GM12865 (cell line): Measurements from ENCODE around the gene PIK3R2.
A peak's percentile ranks its signal among the peaks of the same experiment; 100 is the strongest.

Source experiments
- DNase-seq: peaks from one replicate; pipeline ENCODE4 v3.0.0; 2010; ENCODE audit warnings: low read depth
- H3K4me3 ChIP-seq: 2 replicates; pipeline ENCODE4 v1.5.1; 2011; ENCODE audit warnings: mild to moderate bottlenecking, low read depth, low read length, control low read depth
- TF ChIP-seq, protein P1 (sequence below): IDR thresholded peaks from 2 replicates; pipeline ENCODE4 v1.5.1; 2011; ENCODE audit warnings: low read length, control low read depth, low read depth, inconsistent platforms; ENCODE audit not compliant: insufficient read depth; ENCODE audit errors: missing control alignments

PIK3R2 gene

DNA sequence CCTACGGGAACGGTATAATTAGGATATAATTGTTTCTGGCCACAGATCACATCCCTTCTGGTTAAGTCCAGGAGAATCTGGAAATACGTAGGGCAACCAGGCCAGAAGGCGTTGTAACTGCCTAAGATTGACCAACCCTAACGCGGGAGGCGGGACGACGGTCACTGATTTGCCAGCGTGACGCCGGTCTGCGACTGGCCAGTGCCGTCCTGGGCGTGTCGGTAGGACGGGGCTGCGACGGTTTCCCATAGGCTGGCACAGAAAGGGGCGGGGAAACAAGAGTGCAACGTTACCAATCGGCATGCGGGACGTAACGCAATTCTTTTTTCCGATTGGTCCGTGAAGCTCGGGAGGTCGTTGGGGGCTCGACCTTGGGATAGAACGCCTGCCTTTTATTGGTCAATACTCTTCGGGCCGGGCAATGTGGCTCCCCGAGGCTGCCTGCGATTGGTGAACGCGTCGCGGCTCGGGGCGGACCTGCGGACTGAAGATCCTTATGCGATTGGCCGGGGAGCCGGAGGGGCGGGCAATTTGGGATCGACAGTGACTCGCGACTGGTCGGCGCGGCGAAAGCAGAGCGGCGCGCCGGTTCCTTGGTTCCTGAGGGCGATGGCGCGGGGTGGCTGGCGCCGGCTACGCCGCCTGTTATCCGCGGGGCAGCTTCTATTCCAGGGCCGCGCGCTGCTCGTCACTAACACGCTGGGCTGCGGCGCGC lies 39.9 kb downstream of the PIK3R2 start, which contains the start of gene MPV17L2:
MPV17L2 (plus strand) TSS at position 546 of the 715 bp plus-strand sequence; CDS start at position 610, 64 bp downstream.
- peak within 1 kb of the TSS; percentile 71 for H3K4me3 ChIP-seq
- peak; percentile 100 for DNase-seq
- TF ChIP-seq, protein P1, sequence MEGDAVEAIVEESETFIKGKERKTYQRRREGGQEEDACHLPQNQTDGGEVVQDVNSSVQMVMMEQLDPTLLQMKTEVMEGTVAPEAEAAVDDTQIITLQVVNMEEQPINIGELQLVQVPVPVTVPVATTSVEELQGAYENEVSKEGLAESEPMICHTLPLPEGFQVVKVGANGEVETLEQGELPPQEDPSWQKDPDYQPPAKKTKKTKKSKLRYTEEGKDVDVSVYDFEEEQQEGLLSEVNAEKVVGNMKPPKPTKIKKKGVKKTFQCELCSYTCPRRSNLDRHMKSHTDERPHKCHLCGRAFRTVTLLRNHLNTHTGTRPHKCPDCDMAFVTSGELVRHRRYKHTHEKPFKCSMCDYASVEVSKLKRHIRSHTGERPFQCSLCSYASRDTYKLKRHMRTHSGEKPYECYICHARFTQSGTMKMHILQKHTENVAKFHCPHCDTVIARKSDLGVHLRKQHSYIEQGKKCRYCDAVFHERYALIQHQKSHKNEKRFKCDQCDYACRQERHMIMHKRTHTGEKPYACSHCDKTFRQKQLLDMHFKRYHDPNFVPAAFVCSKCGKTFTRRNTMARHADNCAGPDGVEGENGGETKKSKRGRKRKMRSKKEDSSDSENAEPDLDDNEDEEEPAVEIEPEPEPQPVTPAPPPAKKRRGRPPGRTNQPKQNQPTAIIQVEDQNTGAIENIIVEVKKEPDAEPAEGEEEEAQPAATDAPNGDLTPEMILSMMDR: no peak

DNA sequence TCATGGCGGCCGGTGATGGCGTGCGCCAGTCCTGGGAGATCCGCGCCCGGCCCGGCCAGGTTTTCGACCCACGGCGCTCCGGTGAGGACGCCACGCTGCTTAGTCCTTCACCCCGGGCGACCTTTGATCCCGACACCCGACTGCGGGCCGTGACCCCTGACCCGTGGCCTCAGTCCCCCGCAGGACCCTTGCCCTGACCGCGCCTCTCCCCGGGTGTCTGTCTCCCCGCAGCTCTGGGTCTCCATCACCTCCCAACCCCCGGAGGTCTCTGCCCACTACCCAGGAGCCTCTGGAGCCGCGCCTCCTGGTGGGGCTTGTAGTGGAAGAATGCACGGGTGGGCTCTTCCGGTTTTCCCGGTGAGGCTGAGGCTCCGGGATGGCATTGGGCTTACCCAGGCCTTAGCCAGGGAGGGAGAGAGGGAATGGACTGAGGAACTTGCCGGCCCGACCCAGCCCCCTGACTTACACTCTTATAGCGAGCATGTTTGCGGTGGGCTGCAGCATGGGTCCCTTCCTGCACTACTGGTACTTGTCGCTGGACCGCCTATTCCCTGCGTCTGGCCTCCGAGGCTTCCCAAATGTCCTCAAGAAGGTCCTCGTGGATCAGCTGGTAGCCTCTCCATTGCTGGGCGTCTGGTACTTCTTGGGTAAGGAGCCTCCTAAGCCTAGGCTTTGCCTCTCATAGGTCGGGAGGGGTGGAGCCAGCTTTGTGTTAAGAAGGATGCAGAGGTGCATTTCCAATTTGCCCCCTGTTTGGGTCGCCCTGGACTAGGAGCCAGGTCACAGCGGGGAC lies 40.6 kb downstream of the PIK3R2 start:
- no peak for DNase-seq
- TF ChIP-seq, protein P1: no peak
- H3K4me3 ChIP-seq: peak overlapping the region; percentile 58

DNA sequence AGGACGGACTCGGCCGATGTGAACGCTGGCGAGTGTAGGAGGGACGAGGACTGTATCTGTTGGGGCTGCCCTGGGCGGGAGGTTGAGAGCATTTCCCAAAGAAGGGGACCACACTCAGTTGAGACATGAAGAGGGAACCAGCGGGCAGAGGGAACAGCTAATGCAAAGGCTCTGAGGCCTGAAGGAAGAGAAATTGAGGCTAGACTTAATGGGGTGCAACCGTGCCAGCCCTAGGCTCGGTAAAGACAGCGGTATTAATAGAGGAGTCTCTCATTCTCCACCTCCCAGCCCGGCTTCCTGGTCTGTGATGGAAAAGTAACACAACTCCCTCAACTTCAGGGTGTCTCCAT lies 41.2 kb downstream of the PIK3R2 start:
- DNase-seq: no peak
- peak overlapping the region; percentile 58 for H3K4me3 ChIP-seq

DNA sequence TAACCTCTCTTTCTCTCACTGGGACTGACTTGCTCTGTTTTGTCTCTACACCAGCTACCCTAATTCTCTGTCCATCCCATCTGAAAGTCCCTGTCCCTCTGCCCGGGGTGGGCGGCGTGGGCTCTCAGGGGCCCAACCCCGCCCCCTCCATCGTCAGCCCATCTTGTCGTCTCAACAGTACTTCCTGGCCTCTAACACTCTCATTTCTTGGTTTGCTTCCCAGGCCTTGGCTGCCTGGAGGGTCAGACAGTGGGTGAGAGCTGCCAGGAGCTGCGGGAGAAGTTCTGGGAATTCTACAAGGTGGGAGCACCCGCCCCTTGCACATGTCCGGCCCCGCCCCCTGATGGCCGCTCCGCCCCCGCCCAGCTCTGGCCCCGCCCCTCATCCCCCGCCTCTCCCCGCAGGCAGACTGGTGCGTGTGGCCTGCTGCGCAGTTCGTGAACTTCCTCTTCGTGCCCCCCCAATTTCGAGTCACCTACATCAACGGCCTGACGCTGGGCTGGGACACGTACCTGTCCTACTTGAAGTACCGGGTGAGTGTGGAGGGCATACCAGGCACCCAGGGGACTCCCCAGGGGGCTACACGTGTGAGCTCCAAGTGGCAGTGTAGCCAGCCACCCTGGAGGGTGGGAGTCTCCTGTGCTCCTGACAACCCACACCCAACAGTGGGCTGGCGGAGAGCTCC lies 41.7 kb downstream of the PIK3R2 start:
- peak; percentile 60 for DNase-seq
- H3K4me3 ChIP-seq: peak overlapping the region; percentile 58
- TF ChIP-seq, protein P1: no peak

More for the DNA sequence above, 41.2 kb downstream of the PIK3R2 start:
- TF ChIP-seq, protein P1: no peak

DNA sequence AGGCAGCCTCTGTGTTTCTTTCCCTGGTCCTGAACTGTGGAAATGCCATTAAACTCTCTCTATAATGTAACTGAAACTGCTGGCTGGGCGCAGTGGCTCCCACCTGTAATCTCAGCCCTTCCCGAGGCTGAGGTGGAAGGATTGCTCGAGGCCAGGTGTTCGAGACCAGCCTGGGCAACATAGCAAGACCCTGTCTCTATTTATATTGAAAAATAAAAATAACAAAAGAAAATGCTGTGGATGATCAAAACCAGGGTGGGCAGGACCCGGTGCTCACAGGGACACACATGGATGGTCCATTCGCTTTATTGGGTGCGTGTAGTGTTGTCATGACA lies 43.5 kb downstream of the PIK3R2 start:
- no peak for DNase-seq
- TF ChIP-seq, protein P1: no peak
- H3K4me3 ChIP-seq: no peak overlapping the region

DNA sequence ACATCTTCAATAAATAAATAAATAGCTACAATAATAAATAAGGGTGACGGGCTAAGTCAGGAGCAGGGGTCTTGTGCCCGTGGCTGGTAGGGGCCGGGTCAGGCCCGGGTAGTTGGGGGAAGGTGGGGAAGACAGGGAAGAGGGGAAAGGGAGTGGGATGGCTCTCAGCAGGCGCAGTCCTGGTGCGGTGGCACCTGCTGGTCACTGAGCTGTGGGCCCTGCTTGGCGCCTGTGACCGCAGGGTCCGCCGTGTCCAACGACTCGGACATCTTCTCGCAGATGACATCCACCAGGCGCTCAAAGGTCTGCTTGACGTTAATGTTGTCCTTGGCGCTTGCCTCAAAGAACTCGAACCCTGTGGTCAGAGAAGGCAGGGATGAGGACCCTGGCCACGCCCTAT lies 44.3 kb downstream of the PIK3R2 start:
- no peak for DNase-seq
- TF ChIP-seq, protein P1: no peak
- no peak overlapping the region for H3K4me3 ChIP-seq
